NCI-H2107 treated with DMSO at 0.1 percent for 48 hours (cell line): ENCODE results near the gene ZNF160.

Source experiments
- DNase-seq: peaks from one replicate; lab custom pipeline; 2025; ENCODE audit not compliant: unreplicated experiment; lab: John Stamatoyannopoulos, UW

The ZNF160 gene

GRCh38 chr19:53019684-53020083 lies 83.5 kb downstream of the ZNF160 start:
- no peak for DNase-seq
